Measurements from ENCODE around the gene SNN. TPM values are rescaled to one million over a fixed set of nuclear protein-coding genes. Genes with fewer than 3 reads are reported as not detected.

The SNN gene
- total RNA-seq, 4 donors from 2014 or later, result 22.5 to 94.5 (median 78.1) TPM

DNA sequence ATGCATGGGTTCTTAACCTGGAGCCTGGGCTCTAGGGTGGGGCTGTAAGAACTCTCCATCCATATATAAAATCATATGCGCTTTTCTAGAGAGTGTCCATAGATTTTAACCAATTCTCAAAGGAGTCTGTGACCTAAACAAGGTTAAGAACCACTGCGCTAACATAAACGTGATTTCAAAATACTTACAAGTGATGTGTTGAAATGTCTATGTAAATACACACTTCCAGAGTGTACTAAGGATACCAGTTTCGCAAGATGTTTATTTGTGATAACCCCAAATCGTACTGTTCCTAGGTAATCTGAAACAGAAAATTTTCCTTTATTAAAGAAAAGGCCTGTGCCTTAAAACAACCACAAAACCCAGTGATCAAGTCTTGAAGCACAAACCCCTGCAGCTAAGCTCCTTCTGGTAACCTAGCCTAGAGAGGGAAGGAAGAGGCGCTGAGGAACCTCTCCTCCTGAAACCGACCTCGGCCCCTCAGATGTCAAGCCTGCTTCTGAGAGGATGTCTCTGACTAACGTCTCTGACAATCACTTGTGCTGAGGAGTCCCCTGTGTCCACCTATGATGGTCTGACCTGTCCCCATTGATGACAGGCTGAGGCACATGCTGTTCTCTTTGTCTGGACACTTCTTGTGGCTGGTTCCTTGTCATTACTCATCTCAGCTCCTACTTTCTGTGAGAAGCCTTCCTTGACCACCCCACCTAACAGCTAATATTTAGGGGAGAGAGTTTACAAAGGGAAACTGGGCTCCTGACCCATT lies 32.2 kb downstream of the SNN start:
- ATAC-seq (peak; percentile 16 to 51), DNase-seq (no peak)
- Histone ChIP-seq H3K36me3 (peaks cover 0 to 32% of the 10 kb centered on the region in 2 donors), H3K4me1 (peaks cover 30 to 39% of the 10 kb centered on the region in 2 donors), H3K9me3 (no peaks in the 10 kb centered on the region), H3K27me3 (no peaks in the 10 kb centered on the region), H3K4me3 (no peak overlapping the region), H3K27ac (peak overlapping the region; percentile 66 to 89 (median 70))
- in situ Hi-C loops (cut with MboI; ENCODE audit: low sequenced_read_pairs in 4 of 4), result loop anchor here in 1 of 4 donors (25.0 kb wide), 1 partner anchor 738 kb away; no protein-coding TSS in a partner anchor
- TF ChIP-seq, protein P1, sequence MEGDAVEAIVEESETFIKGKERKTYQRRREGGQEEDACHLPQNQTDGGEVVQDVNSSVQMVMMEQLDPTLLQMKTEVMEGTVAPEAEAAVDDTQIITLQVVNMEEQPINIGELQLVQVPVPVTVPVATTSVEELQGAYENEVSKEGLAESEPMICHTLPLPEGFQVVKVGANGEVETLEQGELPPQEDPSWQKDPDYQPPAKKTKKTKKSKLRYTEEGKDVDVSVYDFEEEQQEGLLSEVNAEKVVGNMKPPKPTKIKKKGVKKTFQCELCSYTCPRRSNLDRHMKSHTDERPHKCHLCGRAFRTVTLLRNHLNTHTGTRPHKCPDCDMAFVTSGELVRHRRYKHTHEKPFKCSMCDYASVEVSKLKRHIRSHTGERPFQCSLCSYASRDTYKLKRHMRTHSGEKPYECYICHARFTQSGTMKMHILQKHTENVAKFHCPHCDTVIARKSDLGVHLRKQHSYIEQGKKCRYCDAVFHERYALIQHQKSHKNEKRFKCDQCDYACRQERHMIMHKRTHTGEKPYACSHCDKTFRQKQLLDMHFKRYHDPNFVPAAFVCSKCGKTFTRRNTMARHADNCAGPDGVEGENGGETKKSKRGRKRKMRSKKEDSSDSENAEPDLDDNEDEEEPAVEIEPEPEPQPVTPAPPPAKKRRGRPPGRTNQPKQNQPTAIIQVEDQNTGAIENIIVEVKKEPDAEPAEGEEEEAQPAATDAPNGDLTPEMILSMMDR (IDR thresholded peaks at IDR 0.05 in 4 of 5, conservative IDR thresholded peaks at IDR 0.05 in 1 of 5), result no peak
- no peak for TF ChIP-seq POLR2A (IDR thresholded peaks at IDR 0.05)
- intact Hi-C loops (cut with DNase I; ENCODE audit: low total_unique reads), result no loop called here

DNA sequence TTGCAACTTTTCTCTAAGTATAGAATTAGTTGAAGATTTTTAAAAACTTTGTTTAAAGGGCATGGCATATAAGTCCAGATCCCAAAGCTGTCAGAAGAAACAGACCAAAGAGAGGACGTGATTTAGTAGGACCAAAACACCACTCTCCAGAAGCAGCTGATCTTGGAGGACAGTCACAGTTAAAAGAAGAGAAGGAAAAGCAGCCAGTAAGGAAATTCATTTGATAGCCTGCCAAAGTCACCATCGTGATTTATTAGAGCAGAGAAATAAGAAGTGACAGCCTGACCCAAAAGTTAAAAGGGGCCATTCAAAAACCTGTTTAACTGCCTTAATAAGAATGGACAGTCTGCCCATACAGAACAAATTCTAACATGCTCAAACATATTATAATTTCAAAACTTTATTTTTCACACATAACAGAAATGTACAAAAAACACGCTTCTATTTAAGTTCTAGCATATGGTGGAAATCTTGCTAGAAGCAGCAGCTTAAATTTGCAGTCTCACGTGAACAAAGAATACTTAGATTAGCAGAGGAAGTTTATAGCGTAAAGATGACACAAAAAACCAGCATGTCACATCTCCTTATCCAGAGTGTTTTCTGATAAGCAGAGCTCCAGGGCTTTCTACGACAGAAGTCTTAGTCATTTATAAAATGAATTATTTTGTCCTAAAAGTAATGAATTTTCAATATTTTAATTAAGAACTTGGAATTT lies 37.2 kb downstream of the SNN start:
- Histone ChIP-seq H3K36me3 (no peaks in the 10 kb centered on the region), H3K27me3 (no peaks in the 10 kb centered on the region), H3K4me3 (peak overlapping the region in 1 of 4 donors; percentile 1), H3K9me3 (no peaks in the 10 kb centered on the region), H3K4me1 (peaks cover 58 to 61% of the 10 kb centered on the region in 2 donors), H3K27ac (peak overlapping the region; percentile 89 to 95 (median 94))
- DNase-seq (no peak), ATAC-seq (peak; percentile 57 to 69)
- intact Hi-C loops (cut with DNase I; ENCODE audit: low total_unique reads) (loop anchor here (1.0 to 2.0 kb wide), 4 partner anchors 23 to 65 kb away; partner anchors contain the start of gene TXNDC11), in situ Hi-C loops (cut with MboI; ENCODE audit: low sequenced_read_pairs in 4 of 4) (loop anchor here in 1 of 4 donors (25.0 kb wide), 1 partner anchor 743 kb away; no protein-coding TSS in a partner anchor)
- no peak for TF ChIP-seq POLR2A (IDR thresholded peaks at IDR 0.05)
- TF ChIP-seq, protein P1 (IDR thresholded peaks at IDR 0.05 in 4 of 5, conservative IDR thresholded peaks at IDR 0.05 in 1 of 5), result no peak

DNA sequence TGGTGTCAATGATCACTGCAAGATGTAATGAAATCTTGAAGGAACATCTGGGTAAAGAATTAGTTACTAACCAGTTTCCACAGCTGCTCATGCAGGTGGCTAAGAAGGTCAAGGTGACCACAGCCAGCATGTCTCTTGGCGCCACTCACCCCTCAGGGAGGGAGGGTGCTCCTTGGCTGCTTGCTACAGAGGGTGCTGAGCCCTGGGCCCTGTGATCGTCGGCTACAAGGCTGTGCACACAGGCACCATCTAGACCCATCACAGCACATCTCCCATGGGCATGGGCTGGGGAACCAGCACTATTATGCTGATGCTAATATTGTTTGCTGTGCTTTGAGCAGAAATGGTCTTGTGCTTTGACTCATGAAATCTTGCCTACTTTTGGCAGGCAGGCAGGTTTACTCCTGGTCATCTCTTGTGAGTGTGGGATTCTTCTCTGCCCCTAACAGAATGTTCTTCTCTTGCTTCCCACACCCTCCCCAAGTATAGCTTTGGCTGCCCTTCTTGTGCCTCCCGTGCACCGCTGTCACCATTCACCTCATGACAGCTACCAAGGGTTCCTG lies 38.0 kb downstream of the SNN start:
- H3K4me3 ChIP-seq, result peak overlapping the region in 1 of 4 donors; percentile 1
- in situ Hi-C loops (cut with MboI; ENCODE audit: low sequenced_read_pairs in 4 of 4), result loop anchor here in 1 of 4 donors (25.0 kb wide), 1 partner anchor 744 kb away; no protein-coding TSS in a partner anchor
- peak; percentile 90 to 92 for ATAC-seq
- H3K27ac ChIP-seq, result peak overlapping the region; percentile 89 to 95 (median 94)
- no peaks in the 10 kb centered on the region for H3K9me3 ChIP-seq
- H3K4me1 ChIP-seq, result peaks cover 61 to 64% of the 10 kb centered on the region in 2 donors
- peak; percentile 52 to 75 for TF ChIP-seq POLR2A (IDR thresholded peaks at IDR 0.05)
- TF ChIP-seq, protein P1 (IDR thresholded peaks at IDR 0.05 in 4 of 5, conservative IDR thresholded peaks at IDR 0.05 in 1 of 5), result no peak
- peak; percentile 90 to 94 for DNase-seq
- no peaks in the 10 kb centered on the region for H3K36me3 ChIP-seq
- intact Hi-C loops (cut with DNase I; ENCODE audit: low total_unique reads), result loop anchor here (1.0 to 2.0 kb wide), 3 partner anchors 31 to 66 kb away; partner anchors contain the start of gene TXNDC11
- no peaks in the 10 kb centered on the region for H3K27me3 ChIP-seq

DNA sequence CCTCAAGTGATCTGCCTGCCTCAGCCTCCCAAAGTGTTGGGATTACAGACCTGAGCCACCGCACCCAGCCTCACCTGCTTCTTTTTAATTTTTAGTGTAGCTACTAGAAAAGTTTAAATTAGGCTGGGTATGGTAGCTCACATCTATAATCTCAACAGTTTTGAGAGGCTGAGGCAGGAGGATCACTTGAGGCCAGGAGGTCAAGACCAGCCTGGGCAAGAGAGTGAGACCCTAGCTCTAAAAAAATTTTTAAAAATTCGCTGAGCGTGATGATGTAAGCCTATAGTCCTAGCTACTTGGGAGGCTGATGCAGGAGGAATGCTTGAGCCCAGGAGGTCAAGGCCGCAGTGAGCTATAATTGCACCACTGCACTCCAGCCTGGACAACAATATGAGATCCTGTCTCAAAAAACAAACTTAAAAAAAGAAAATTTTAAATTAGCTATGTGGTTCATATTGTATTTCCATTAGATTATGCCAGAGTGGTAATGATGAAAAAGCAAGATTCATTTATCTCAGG lies 39.5 kb downstream of the SNN start:
- in situ Hi-C loops (cut with MboI; ENCODE audit: low sequenced_read_pairs in 4 of 4), result loop anchor here in 1 of 4 donors (25.0 kb wide), 1 partner anchor 745 kb away; no protein-coding TSS in a partner anchor

More for the DNA sequence above, 39.5 kb downstream of the SNN start:
- no peaks in the 10 kb centered on the region for H3K27me3 ChIP-seq
- H3K9me3 ChIP-seq, result no peaks in the 10 kb centered on the region
- intact Hi-C loops (cut with DNase I; ENCODE audit: low total_unique reads), result loop anchor here (2.0 kb wide), 1 partner anchor 35 kb away; the partner anchor contains the start of gene TXNDC11
- TF ChIP-seq, protein P1 (IDR thresholded peaks at IDR 0.05 in 4 of 5, conservative IDR thresholded peaks at IDR 0.05 in 1 of 5), result no peak
- peaks cover 61 to 74% of the 10 kb centered on the region in 2 donors for H3K4me1 ChIP-seq
- no peak for ATAC-seq
- no peak for DNase-seq
- no peaks in the 10 kb centered on the region for H3K36me3 ChIP-seq
- H3K4me3 ChIP-seq, result no peak overlapping the region
- peak overlapping the region; percentile 89 to 95 (median 94) for H3K27ac ChIP-seq
